A204.1 (cell line): ENCODE measurements around the gene JAK1.

Experiments
- FAIRE-seq: peaks from 2 replicates; lab custom pipeline; 2012; peaks lifted over from hg19 to GRCh38; lab: Jason Lieb, UNC

JAK1 gene

DNA sequence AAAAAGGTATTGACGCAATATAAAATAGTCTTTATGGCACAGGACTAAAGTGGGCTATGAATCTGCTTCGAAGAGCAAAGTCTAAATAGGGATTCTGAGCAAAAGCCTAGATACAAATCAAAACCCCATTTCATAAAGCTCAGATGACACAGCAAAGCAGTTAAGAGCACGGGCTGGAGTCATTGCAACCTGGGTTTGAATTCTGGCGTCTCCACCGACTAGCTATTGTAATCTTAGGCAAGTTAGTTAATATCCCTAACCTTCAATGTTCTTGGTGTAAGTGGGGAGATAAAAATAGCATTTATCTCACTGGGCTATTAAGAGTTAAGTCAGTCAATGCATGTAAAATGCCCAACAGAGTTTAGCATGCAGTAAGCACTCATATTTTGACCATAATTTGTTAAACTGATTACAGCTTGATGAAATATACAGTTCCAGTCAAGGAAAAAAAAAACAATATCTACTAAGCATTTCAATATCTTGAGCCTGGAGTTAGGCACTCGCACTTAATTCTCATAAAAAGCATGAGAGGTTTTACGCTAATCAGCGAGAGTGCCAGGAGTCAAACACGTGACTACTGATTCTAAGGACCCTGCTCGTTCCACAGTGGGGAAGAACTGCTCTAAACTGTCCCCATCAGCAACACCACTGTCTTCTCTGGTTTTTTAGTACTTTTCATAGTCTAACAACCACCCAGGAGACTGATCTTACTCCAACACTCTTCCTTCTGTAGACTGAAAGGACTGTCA is 75.5 kb downstream of the JAK1 start:
- no peak for FAIRE-seq

GRCh38 chr1:64887689-64888217 is 78.6 kb downstream of the JAK1 start:
- FAIRE-seq, result no peak

DNA sequence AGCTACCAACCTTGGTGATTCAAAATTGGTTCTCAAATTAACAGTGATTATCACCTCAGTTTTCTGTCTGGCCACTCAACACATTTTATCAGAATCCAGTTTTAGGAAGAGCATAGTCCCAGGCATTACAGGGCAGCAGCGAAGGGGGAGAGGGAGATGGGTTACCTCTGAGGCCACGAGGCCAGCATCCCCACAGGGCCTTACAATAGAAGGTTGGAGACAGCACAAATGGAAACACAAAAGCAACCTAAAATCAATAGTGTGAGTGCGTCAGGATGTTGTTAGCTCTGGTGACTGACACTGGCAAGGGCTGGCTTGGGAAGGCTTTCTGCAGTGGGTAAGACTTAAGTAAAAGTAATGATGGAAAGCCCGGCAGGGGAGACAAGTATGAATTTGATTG is 79.5 kb downstream of the JAK1 start:
- no peak for FAIRE-seq

- no peak for FAIRE-seq
These were observed 80.7 kb downstream of the JAK1 start for GRCh38 chr1:64885648-64886047.

GRCh38 chr1:64884261-64885040 is 81.9 kb downstream of the JAK1 start:
- no peak for FAIRE-seq

DNA sequence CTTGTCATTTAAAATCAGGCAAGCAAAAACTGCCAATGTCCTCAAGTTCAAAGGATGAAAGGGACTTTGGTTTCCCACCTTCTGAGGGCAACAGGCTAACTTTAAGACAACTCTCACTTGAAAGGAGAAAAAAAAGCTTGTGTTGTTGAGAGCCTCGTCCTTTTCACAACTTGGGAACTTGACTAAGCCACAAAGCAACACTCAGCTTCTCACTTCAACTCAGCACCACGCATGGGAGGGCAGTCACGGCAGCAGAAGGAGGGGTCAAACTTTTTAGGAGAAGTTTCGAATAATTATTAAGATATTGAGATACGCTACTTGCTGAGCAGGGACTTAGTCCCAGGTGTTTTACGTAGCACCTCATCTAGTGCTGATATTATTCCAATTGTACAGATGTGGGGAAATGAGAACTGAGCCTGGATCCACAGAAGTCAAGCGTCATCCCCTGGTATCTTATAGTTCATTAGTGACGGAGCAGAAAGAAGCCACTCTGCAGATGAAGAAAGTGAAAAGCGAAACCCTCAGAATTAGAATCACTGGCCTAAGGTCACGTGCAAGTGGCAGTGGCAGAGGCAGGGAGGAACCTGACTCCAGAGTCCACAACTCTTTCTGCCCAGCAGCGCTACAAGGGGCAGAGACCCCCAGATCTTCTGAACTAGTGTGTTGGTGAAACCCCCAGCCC is 83.6 kb downstream of the JAK1 start:
- FAIRE-seq, result no peak

GRCh38 chr1:64881281-64881680 is 85.1 kb downstream of the JAK1 start:
- no peak for FAIRE-seq

- FAIRE-seq, result no peak
These were observed 85.9 kb downstream of the JAK1 start for GRCh38 chr1:64880449-64880848.

GRCh38 chr1:64878931-64879611 is 87.3 kb downstream of the JAK1 start:
- no peak for FAIRE-seq

DNA sequence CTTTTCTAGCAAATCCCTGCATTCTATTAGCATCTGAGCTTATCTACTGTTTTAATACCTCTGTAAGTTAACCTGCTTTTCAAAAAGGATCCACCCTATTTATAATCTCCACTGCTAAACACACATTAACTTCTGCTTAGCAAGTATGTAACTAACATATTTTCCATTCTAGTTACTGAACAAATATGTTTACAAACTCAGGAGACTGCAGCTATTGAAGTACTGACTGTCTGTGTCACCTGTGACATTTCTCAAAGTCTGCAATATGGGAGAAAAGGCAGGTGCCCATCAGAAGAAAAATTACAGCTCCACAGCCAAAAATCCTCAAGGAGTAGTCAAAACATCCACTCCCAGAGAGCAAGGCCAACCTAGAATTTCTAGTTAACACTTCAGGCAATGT is 88.3 kb downstream of the JAK1 start:
- FAIRE-seq, result no peak

DNA sequence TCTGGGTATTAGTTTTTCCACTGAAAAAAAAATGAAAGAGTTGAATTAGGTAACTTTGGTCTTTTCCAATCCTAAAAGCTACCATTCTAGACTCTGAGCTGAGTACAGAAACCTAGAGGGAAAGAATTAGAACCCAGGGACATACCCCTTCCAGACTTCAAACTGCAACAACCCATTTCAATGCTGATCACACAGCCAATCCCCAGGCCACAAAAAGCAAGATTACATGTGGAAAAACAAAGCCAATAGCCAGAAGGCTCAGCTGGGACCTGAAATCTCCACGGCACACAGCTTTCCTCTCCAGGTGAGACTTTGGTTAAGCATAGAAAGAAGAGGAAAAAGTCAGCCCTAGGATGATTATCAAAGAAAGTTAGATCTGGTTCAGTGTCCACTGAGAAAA is 88.8 kb downstream of the JAK1 start:
- no peak for FAIRE-seq

DNA sequence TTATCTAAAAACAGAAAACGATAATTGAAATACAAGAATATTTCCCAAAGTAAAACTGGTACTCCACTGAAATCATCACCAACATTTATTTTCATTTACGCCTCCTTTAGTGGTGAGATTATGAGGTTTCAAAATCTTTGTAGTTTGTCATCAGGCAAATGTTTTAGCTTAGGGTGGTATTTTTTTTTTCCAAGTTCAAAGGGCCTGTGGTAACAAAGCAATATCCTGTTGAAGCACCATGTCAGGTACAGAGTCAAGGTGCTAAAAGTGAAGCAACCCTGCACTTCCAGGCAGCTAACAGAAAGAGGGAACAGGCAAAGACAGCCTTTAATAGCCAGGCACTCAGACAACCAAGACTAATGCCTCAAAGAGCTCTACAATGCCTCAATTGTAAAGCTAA is 89.2 kb downstream of the JAK1 start:
- no peak for FAIRE-seq

DNA sequence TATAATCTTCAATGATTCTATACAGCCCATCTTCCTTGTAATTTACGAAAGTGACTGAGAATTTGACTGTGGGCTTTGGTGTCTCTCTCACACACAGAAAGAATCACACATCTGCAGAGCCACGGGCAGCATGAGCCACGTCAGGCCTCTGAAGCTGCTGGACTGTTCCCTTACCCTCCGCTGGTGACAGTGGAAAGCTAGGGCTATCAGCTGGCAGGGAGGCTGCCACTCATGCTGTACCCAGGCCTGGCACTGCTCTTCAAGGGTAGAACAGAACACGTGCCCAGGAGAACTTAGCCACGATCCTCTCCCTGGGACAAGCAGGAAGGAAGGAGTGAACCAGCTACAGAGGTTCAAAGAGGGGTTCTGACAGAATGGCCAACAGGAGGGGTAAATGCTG is 90.7 kb downstream of the JAK1 start:
- no peak for FAIRE-seq

DNA sequence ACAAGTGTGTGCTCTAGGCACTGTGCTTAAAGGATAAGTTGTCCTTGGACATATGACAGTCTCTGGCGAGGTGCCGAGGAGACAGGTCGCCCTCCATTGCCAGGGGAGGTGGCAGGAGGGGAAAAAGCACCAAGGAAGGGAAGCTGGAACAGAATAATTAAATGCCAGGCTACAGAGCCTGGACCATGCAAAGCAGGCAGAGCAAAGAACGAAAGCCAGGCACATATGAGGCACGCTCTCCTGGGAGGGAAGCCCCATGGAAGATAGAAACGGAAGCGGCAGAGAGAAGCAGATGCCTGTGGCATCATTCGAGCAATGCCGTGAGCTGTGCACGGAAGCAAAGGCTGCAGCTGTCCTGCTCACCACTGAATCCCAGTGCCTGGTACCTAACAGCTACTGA is 91.2 kb downstream of the JAK1 start:
- FAIRE-seq, result no peak

- FAIRE-seq, result no peak
These were observed 91.7 kb downstream of the JAK1 start for GRCh38 chr1:64874666-64875065.

GRCh38 chr1:64873576-64873975 is 92.8 kb downstream of the JAK1 start:
- FAIRE-seq, result no peak

DNA sequence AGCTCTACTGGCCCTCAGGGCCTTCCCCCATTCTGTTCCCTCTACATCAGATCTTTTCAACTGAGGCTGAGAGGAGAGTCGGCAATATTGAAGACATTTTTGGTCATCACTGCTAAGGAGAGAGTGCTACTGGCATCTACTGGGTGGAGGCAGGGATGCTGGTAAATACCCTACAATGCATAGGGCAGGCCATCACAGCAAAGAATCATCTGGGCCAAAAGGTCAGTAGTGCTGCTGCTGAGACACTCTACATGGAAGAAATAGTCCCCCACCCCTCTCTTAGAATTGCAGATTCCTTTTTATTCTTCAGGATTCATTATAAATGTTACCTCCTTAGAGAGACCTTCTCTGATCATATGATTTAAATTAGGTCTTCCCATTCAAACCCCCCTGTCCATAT is 94.3 kb downstream of the JAK1 start:
- FAIRE-seq, result no peak

DNA sequence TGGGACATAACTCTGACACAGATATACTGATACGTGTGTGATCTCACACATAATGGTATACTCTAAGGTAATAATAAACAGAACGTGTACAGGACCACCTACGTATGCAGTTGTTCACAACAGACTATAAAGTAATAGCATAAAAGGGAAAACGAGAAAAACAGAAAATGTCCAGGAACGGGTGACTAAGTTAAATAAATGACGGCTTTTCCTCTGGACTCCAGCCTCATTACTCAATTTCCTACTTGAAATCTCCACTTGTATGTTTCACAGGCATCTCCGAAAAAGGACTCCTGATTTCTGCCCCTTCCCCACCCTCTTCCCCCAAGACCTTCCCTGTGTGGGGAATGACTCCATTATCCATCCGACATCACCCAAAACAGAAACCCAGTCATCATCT is 95.1 kb downstream of the JAK1 start:
- no peak for FAIRE-seq

DNA sequence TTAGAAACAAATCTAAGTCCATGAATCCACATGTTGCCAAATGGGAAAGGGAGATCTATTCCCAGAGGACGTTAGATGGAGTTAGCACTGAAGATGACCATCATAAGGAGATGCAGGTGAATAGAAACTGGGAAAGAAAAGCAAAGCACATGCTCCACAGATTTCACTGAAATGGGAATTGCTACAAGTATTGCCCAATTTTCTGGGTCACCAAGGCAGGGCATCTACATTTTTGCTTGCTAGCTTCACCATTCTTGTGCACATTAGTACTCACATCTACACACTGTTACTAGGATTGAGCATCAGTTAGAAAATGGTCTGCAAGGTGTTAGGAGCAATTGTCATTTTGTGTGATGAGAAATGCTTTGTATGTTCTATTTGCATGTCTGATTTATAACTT is 99.1 kb downstream of the JAK1 start:
- no peak for FAIRE-seq

DNA sequence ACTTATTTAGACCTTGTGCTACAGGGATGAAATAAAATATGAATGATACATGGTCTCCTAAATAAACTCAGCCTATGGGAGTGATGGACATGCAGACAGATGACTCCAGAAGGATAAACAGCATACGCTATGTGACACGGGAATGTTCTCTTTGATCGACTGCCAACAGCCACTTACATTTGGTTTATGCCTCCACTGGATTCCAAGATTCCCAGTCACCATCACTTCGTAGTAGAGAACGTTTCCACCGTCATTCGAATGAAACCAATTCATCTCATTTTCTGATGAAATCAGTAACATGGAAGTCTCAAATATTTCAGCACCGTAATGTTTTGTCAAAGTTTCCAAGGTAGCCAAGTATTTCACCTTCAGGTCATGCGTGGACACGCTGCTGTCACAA is 99.7 kb downstream of the JAK1 start:
- no peak for FAIRE-seq

GRCh38 chr1:64865105-64865757 is 101.1 kb downstream of the JAK1 start:
- no peak for FAIRE-seq
